HepG2 (cell line): ENCODE results near the gene PGA5. TPM values are rescaled to one million over a fixed set of nuclear protein-coding genes. Genes with fewer than 3 reads are reported as not detected.

Experiments used
- CHD4 ChIP-seq: fragments of 200-600 bp; sonication (generic); IDR thresholded peaks from 2 replicates; pipeline ENCODE4 v1.7.0; 2017; ENCODE audit warnings: mild to moderate bottlenecking, low read length, borderline replicate concordance
- ERF ChIP-seq: IDR thresholded peaks from 2 replicates; pipeline ENCODE4 v1.6.1; 2018; ENCODE audit warnings: missing biosample characterization, missing genetic modification reagents
- ESRRA ChIP-seq: sonication (generic); formaldehyde crosslinking; IDR thresholded peaks from 2 replicates; pipeline ENCODE4 v1.5.1; 2020; ENCODE audit warnings: mild to moderate bottlenecking, low read depth, missing genetic modification reagents
- HMGXB3 ChIP-seq: sonication (generic); formaldehyde crosslinking; IDR thresholded peaks from 2 replicates; pipeline ENCODE4 v1.4.0; 2020; ENCODE audit warnings: missing genetic modification reagents, borderline replicate concordance
- MIXL1 ChIP-seq: IDR thresholded peaks from 2 replicates; pipeline ENCODE4 v1.6.1; 2016
- MTERF4 ChIP-seq: sonication (generic); formaldehyde crosslinking; IDR thresholded peaks from 2 replicates; pipeline ENCODE4 v1.8.0; 2023; ENCODE audit warnings: mild to moderate bottlenecking, missing genetic modification reagents
- MZF1 ChIP-seq: sonication (generic); formaldehyde crosslinking; IDR thresholded peaks from 2 replicates; pipeline ENCODE4 v1.8.1; 2023; ENCODE audit warnings: mild to moderate bottlenecking, missing genetic modification reagents, borderline replicate concordance
- NR2C2 ChIP-seq: sonication (generic); formaldehyde crosslinking; IDR thresholded peaks from 2 replicates; pipeline ENCODE4 v1.4.0; 2020; ENCODE audit warnings: missing genetic modification reagents, mild to moderate bottlenecking, moderate library complexity, borderline replicate concordance
- NR3C1 ChIP-seq: sonication (generic); formaldehyde crosslinking; IDR thresholded peaks from 2 replicates; pipeline ENCODE4 v1.4.0; 2020; ENCODE audit warnings: missing genetic modification reagents
- ONECUT2 ChIP-seq: sonication (generic); formaldehyde crosslinking; IDR thresholded peaks from 2 replicates; pipeline ENCODE4 v1.4.0; 2020; ENCODE audit warnings: missing genetic modification reagents
- REPIN1 ChIP-seq: sonication (generic); formaldehyde crosslinking; IDR thresholded peaks from 2 replicates; pipeline ENCODE4 v1.8.0; 2022; ENCODE audit warnings: missing genetic modification reagents, low read depth, mild to moderate bottlenecking, borderline replicate concordance
- SAP130 ChIP-seq: IDR thresholded peaks from 2 replicates; pipeline ENCODE4 v1.6.1; 2016; ENCODE audit warnings: low read depth
- TBX2 ChIP-seq: sonication (generic); formaldehyde crosslinking; IDR thresholded peaks from 2 replicates; pipeline ENCODE4 v1.5.0; 2020; ENCODE audit warnings: missing genetic modification reagents, mild to moderate bottlenecking, borderline replicate concordance
- TEF ChIP-seq: sonication (generic); formaldehyde crosslinking; IDR thresholded peaks from 2 replicates; pipeline ENCODE4 v1.5.0; 2020; ENCODE audit warnings: missing genetic modification reagents
- TRIM22 ChIP-seq: fragments of 450-650 bp; IDR thresholded peaks from 2 replicates; pipeline ENCODE4 v1.6.1; 2017
- ZNF512B ChIP-seq: sonication (generic); formaldehyde crosslinking; IDR thresholded peaks from 2 replicates; pipeline ENCODE4 v1.5.1; 2020; ENCODE audit warnings: missing genetic modification reagents, mild to moderate bottlenecking, borderline replicate concordance
- ZNF598 ChIP-seq: sonication (generic); formaldehyde crosslinking; IDR thresholded peaks from 2 replicates; pipeline ENCODE4 v1.5.1; 2020; ENCODE audit warnings: mild to moderate bottlenecking, missing genetic modification reagents, borderline replicate concordance
- ZNF691 ChIP-seq: sonication (generic); formaldehyde crosslinking; IDR thresholded peaks from 2 replicates; pipeline ENCODE4 v1.4.0; 2020; ENCODE audit warnings: missing genetic modification reagents, low read depth, mild to moderate bottlenecking, borderline replicate concordance
- ZSCAN31 ChIP-seq: sonication (generic); formaldehyde crosslinking; IDR thresholded peaks from 2 replicates; pipeline ENCODE4 v1.5.0; 2020; ENCODE audit warnings: low read depth, mild to moderate bottlenecking, missing genetic modification reagents
- polyA plus RNA-seq, 8 experiments: library from polyadenylated mRNA; depleted of rRNA in 3 of 8; stranded (reverse) in 7 of 8; unstranded in 1 of 8; fragments of >200 nt; fragmentation: Illumina TruSeq in 4 of 8; extraction: Trizol in 4 of 8; gene quantifications; 2 replicates each; pipeline versions ENCODE4 v1.2.1 to v1.2.3, GENCODE V29; 2011 to 2016; ENCODE audit warnings: low read depth in 4 of 8, missing spikeins in 1 of 8, mixed read lengths in 1 of 8; ENCODE audit not compliant: insufficient read depth in 1 of 8
- total RNA-seq, 5 experiments: library from RNA; depleted of rRNA; stranded (reverse); fragments of >200 nt; fragmentation: Illumina TruSeq; extraction: Trizol; gene quantifications; 2 replicates each; pipeline ENCODE4 v1.2.3, GENCODE V29; 2016; ENCODE audit warnings: low read depth in 1 of 5

The PGA5 gene
- total and polyA plus RNA-seq, 2 of the 13 experiments (the other 11 are each of a cell fraction or from before 2014, with no cell fraction given): not detected

GRCh38 chr11:61267437-61267841 is 26.5 kb downstream of the PGA5 start (continued):
- TF ChIP-seq ZNF691 (CRISPR knock-in tag) (peak; percentile 62; the same call in 1 of the 2 replicates), MZF1 (peak; percentile 21; the same call in 1 of the 2 replicates), ZSCAN31 (CRISPR knock-in tag) (peak; percentile 45; the same call in 1 of the 2 replicates), ZNF598 (CRISPR knock-in tag) (0 out of 2 replicates have a peak, but pooled peaks have one; percentile 31), NR2C2 (CRISPR knock-in tag) (peak; percentile 57), HMGXB3 (no peak), REPIN1 (0 out of 2 replicates have a peak, but pooled peaks have one; percentile 40), ESRRA (CRISPR knock-in tag) (peak; percentile 73; the same call in 1 of the 2 replicates), CHD4 (no peak), ERF (CRISPR knock-in tag) (peak; percentile 56; the same call in 1 of the 2 replicates), NR3C1 (CRISPR knock-in tag) (no peak), TEF (no peak), MTERF4 (CRISPR knock-in tag) (no peak), MIXL1 (no peak), SAP130 (CRISPR knock-in tag) (peak; percentile 71), ONECUT2 (0 out of 2 replicates have a peak, but pooled peaks have one; percentile 33), TRIM22 (no peak), TBX2 (CRISPR knock-in tag) (peak; percentile 45; the same call in 1 of the 2 replicates), ZNF512B (CRISPR knock-in tag) (peak; percentile 67; the same call in 1 of the 2 replicates)
